NCI-H345 (cell line): ENCODE measurements around the gene NHERF1.

Experiments
- DNase-seq: peaks from one replicate; lab custom pipeline; 2025; lab: John Stamatoyannopoulos, UW

The NHERF1 gene

GRCh38 chr17:74810699-74811485, 62.5 kb downstream of the NHERF1 start:
- no peak for DNase-seq

DNA sequence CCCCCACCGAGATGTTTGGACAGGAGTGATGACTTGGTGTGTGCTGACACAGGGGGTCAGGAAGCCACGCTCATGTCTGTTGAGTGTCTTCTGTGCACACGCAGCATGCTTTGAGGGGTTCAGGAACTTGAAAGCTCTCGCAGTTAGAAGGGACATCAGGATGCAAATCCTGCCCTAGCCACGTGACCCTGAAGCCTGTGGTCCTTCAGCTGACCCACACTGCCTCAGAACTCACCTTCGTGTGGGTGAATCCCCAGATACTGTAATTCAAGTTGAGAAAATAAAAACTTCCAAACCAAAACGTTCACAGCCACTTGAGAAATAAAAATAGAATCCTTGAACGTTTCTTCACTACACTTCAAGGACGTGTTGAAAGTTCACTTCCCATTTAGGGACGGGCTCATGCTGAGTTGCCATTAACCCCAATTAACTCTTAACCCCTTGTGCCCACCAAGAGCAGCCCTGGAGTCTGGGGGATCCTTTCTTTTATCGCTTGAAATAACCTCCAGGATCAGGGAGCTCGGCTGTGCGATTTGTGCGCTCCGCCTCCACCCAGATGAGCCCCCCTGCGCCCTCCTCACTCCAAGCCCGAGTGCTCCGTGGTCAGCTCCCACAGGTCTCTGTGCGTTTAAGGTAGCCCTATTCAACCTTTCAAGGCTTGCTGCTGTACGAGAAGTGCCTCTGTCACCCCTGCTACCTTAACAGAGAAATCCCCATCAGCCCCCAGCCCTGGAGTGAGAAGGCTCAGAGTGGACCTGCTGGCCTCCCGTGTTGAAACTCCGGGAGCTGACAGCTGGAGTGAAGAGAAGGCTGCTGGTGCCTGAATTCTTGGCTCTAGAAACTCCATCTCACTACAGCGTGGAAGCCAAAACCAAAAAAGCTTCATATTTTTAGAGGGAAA, 63.9 kb downstream of the NHERF1 start:
- no peak for DNase-seq

DNA sequence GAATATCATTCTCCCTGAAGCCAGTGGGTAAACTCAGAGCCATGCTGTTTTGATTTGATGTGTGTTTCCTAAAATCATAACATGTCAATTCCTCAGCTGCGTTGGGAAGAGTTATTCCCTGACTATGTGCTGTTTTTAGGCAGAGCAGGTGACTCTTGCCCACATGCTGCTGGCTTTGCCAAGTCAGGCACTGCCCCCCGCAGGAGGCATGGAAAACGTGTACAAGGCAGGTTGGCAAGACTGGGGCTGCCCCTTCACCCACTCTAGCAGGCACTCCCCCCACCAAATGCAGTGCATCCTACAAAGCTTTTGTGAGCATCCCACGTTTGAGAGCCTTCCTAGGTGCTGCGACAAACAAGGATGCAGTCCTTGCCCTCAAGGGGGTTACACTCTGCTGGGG, 66.0 kb downstream of the NHERF1 start:
- no peak for DNase-seq

GRCh38 chr17:74815067-74815466, 66.6 kb downstream of the NHERF1 start:
- DNase-seq: no peak

DNA sequence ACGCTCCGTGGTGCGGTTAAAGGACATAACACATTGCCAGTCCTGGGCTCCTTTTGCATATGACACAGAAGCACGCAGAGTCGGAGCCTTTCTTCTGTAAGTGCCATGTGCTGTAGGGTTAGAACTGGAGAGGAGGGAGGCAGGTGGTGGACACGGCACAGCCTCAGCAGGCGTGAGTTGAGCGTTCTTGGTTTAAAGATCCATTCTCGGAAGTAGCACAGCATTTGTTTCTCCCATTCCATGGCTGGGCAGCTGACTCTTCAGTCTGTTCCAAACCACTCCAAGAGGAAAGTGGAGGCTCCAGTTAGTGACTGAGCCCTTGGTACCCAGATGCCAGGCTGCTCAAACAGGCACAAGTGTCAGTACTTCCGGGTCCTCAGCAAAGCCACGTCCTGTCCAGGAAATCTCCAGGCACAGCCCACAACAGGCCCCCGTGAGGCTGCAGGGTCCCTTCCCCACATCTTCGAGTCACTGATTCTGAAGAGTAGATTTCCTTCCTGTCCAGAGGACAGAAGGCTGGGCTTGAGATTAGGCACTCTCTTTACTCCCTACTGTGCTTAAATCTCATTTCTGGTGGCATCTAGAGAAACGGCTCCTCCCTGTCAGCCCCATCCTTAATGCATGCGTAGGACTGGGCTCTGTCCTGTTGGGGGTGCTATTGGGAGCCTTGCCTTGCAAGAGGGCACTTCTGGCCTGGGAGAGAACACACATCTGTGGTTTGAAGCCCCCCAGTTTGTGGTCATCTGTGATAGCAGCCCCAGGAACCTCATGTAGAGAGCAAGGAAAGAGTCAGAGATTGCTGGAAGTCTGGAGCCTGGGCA, 67.3 kb downstream of the NHERF1 start:
- no peak for DNase-seq

- DNase-seq: no peak
These were observed 68.6 kb downstream of the NHERF1 start for GRCh38 chr17:74816905-74817620.

GRCh38 chr17:74818291-74818938, 70.0 kb downstream of the NHERF1 start:
- no peak for DNase-seq
